Cardiac fibroblast (primary cell): Measurements from ENCODE around the gene PIK3AP1.

Experiments used
- DNase-seq, 2 donors: peaks; one replicate each; pipeline versions ENCODE4 v3.0.0 to v3.0.0-alpha.2; 2010; ENCODE audit warnings: low read depth in 2 of 2
- H3K4me3 ChIP-seq, 2 donors: replicated peaks in 1 of 2; 1 replicate in 1 of 2; 2 replicates in 1 of 2; pipeline ENCODE4 v1.5.1; 2011; ENCODE audit warnings: low read depth in 2 of 2, low read length in 2 of 2, mild to moderate bottlenecking in 2 of 2, moderate library complexity in 1 of 2
- CTCF ChIP-seq: IDR thresholded peaks from one replicate; pipeline ENCODE4 v1.5.1; 2011; ENCODE audit warnings: low read depth, mild to moderate bottlenecking, low read length, inconsistent platforms

The PIK3AP1 gene

GRCh38 chr10:96609510-96609909 lies 110.8 kb downstream of the PIK3AP1 start:
- no peak overlapping the region for H3K4me3 ChIP-seq
- TF ChIP-seq CTCF, result no peak
- DNase-seq, result no peak

GRCh38 chr10:96608805-96609204 lies 111.5 kb downstream of the PIK3AP1 start:
- DNase-seq, result no peak
- no peak for TF ChIP-seq CTCF

GRCh38 chr10:96608262-96608661 lies 112.1 kb downstream of the PIK3AP1 start:
- no peak for TF ChIP-seq CTCF
- H3K4me3 ChIP-seq, result no peak overlapping the region
- DNase-seq, result no peak

More at GRCh38 chr10:96608805-96609204, 111.5 kb downstream of the PIK3AP1 start:
- no peak overlapping the region for H3K4me3 ChIP-seq

GRCh38 chr10:96606946-96607345 lies 113.4 kb downstream of the PIK3AP1 start:
- no peak overlapping the region for H3K4me3 ChIP-seq
- DNase-seq, result no peak
- no peak for TF ChIP-seq CTCF

- no peak for TF ChIP-seq CTCF
- no peak overlapping the region for H3K4me3 ChIP-seq
- no peak for DNase-seq
These were observed 114.1 kb downstream of the PIK3AP1 start for GRCh38 chr10:96606216-96606615.

GRCh38 chr10:96600337-96600736 lies 120.0 kb downstream of the PIK3AP1 start:
- DNase-seq, result no peak
- H3K4me3 ChIP-seq, result no peak overlapping the region
- TF ChIP-seq CTCF, result no peak

- DNase-seq, result no peak
- no peak overlapping the region for H3K4me3 ChIP-seq
- no peak for TF ChIP-seq CTCF
These were observed 121.5 kb downstream of the PIK3AP1 start for GRCh38 chr10:96598846-96599245.
